Astrocyte (in vitro differentiated cells and primary cell): Measurements from ENCODE around the gene ITK. TPM values are rescaled to one million over a fixed set of nuclear protein-coding genes. Genes with fewer than 3 reads are reported as not detected.

Experiments used
- DNase-seq: peaks from one replicate; pipeline ENCODE4 v3.0.0-alpha.2; 2010; ENCODE audit warnings: low read depth
- FAIRE-seq: peaks from 2 replicates; lab custom pipeline; 2011; peaks lifted over from hg19 to GRCh38; lab: Jason Lieb, UNC
- H2AFZ ChIP-seq: 2 replicates; pipeline ENCODE4 v1.6.0; 2012; ENCODE audit warnings: low read depth, low read length, inconsistent platforms
- H3K27ac ChIP-seq: 2 replicates; pipeline ENCODE4 v1.5.1; 2011; ENCODE audit warnings: low read depth, low read length, inconsistent platforms
- H3K27me3 ChIP-seq: 2 replicates; pipeline ENCODE4 v1.6.0; 2011; ENCODE audit warnings: low read length, inconsistent platforms; ENCODE audit not compliant: insufficient read depth
- H3K36me3 ChIP-seq: 2 replicates; pipeline ENCODE4 v1.5.1; 2011; ENCODE audit warnings: low read length, inconsistent platforms; ENCODE audit not compliant: insufficient read depth
- H3K4me1 ChIP-seq: 2 replicates; pipeline ENCODE4 v1.5.1; 2011; ENCODE audit warnings: low read length, inconsistent platforms; ENCODE audit not compliant: insufficient read depth
- H3K4me2 ChIP-seq: 2 replicates; pipeline ENCODE4 v1.6.0; 2012; ENCODE audit warnings: low read length, inconsistent platforms
- H3K4me3 ChIP-seq: 2 replicates; pipeline ENCODE4 v1.5.1; 2011; ENCODE audit warnings: low read depth, mild to moderate bottlenecking, low read length, inconsistent platforms; ENCODE audit not compliant: insufficient read depth
- H3K79me2 ChIP-seq: 2 replicates; pipeline ENCODE4 v1.6.0; 2012; ENCODE audit warnings: mild to moderate bottlenecking, low read length, inconsistent platforms; ENCODE audit not compliant: insufficient read depth
- H3K9ac ChIP-seq: 2 replicates; pipeline ENCODE4 v1.6.0; 2012; ENCODE audit warnings: mild to moderate bottlenecking, low read length, inconsistent platforms
- H3K9me3 ChIP-seq: 2 replicates; pipeline ENCODE4 v1.5.1; 2012; ENCODE audit warnings: low read depth, mild to moderate bottlenecking, low read length, inconsistent platforms; ENCODE audit not compliant: insufficient read depth
- H4K20me1 ChIP-seq: 2 replicates; pipeline ENCODE4 v1.6.0; 2012; ENCODE audit warnings: low read length, inconsistent platforms; ENCODE audit not compliant: insufficient read depth
- H3K27ac Mint-ChIP-seq: one replicate; pipeline ENCODE4 v1.8.0; 2021; ENCODE audit warnings: mild to moderate bottlenecking, mixed read lengths; ENCODE audit not compliant: unreplicated experiment
- H3K27me3 Mint-ChIP-seq: one replicate; pipeline ENCODE4 v1.8.0; 2021; ENCODE audit warnings: low read depth, mixed read lengths; ENCODE audit not compliant: unreplicated experiment
- H3K36me3 Mint-ChIP-seq: one replicate; pipeline ENCODE4 v1.8.0; 2021; ENCODE audit warnings: low read depth, mixed read lengths; ENCODE audit not compliant: unreplicated experiment
- H3K4me1 Mint-ChIP-seq: one replicate; pipeline ENCODE4 v1.8.0; 2021; ENCODE audit warnings: low read depth, mixed read lengths; ENCODE audit not compliant: unreplicated experiment
- H3K4me3 Mint-ChIP-seq: one replicate; pipeline ENCODE4 v1.8.0; 2021; ENCODE audit warnings: mild to moderate bottlenecking, moderate library complexity, mixed read lengths; ENCODE audit not compliant: unreplicated experiment
- H3K9me3 Mint-ChIP-seq: one replicate; pipeline ENCODE4 v1.8.0; 2021; ENCODE audit warnings: mild to moderate bottlenecking, mixed read lengths; ENCODE audit not compliant: unreplicated experiment
- EZH2 ChIP-seq: IDR thresholded peaks from 2 replicates; pipeline ENCODE4 v1.6.1; 2012; ENCODE audit warnings: mild to moderate bottlenecking, low read length, inconsistent platforms; ENCODE audit not compliant: insufficient read depth
- total RNA-seq: library from RNA; stranded (reverse); gene quantifications from 2 replicates; pipeline ENCODE4 v1.2.1, GENCODE V29; 2021
- TF ChIP-seq, protein P1 (sequence below): IDR thresholded peaks from 2 replicates; pipeline ENCODE4 v1.5.1; 2011; ENCODE audit warnings: low read depth, mild to moderate bottlenecking, inconsistent platforms, low read length, moderate library complexity; ENCODE audit not compliant: insufficient read depth

The ITK gene
- total RNA-seq, 1 donor from 2014 or later: 0.48 TPM

DNA sequence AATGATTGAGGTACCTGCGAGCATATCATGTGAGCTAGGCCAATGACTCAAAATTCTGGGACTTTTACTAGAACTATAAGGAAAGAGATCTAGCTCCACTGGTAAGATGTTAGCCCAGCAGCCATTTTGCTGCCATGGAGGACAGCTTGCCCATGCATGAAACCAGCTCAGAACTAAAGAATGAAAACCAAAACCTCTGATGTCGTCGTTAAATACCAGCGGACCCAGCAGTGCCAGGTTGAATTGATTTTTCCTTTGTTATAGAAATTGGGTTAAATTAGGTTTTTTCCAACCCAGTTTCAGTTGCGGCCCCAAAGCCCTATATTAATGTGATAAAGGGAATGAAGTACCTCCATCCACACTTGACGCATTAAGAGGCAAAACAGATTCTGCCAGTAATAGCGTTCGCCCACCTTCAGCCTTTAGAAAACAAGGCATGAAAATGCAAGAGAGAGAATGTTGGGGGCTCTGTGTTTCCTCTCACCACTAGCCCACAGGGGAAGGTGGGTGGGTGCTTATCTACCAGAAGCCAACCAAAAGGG, 5.5 kb upstream of the ITK start:
- Histone ChIP-seq H3K27me3 (peaks cover 4% of the 10 kb centered on the region), H3K4me1 (no peaks in the 10 kb centered on the region), H3K27ac (no peak overlapping the region), H3K4me2 (no peak overlapping the region), H4K20me1 (no peaks in the 10 kb centered on the region), H3K79me2 (no peaks in the 10 kb centered on the region), H3K4me3 (no peak overlapping the region), H3K36me3 (no peaks in the 10 kb centered on the region), H3K9ac (no peak overlapping the region), H2AFZ (no peak overlapping the region), H3K9me3 (peaks cover 3% of the 10 kb centered on the region)
- no peaks in the 10 kb centered on the region for H3K36me3 Mint-ChIP-seq
- H3K4me1 Mint-ChIP-seq: peaks cover 7% of the 10 kb centered on the region
- FAIRE-seq (no peak), DNase-seq (no peak)
- no peak overlapping the region for H3K4me3 Mint-ChIP-seq
- H3K27ac Mint-ChIP-seq: no peak overlapping the region
- H3K9me3 Mint-ChIP-seq: peaks cover 11% of the 10 kb centered on the region
- TF ChIP-seq EZH2: no peak
- TF ChIP-seq, protein P1, sequence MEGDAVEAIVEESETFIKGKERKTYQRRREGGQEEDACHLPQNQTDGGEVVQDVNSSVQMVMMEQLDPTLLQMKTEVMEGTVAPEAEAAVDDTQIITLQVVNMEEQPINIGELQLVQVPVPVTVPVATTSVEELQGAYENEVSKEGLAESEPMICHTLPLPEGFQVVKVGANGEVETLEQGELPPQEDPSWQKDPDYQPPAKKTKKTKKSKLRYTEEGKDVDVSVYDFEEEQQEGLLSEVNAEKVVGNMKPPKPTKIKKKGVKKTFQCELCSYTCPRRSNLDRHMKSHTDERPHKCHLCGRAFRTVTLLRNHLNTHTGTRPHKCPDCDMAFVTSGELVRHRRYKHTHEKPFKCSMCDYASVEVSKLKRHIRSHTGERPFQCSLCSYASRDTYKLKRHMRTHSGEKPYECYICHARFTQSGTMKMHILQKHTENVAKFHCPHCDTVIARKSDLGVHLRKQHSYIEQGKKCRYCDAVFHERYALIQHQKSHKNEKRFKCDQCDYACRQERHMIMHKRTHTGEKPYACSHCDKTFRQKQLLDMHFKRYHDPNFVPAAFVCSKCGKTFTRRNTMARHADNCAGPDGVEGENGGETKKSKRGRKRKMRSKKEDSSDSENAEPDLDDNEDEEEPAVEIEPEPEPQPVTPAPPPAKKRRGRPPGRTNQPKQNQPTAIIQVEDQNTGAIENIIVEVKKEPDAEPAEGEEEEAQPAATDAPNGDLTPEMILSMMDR: no peak
- peaks cover 10% of the 10 kb centered on the region for H3K27me3 Mint-ChIP-seq

DNA sequence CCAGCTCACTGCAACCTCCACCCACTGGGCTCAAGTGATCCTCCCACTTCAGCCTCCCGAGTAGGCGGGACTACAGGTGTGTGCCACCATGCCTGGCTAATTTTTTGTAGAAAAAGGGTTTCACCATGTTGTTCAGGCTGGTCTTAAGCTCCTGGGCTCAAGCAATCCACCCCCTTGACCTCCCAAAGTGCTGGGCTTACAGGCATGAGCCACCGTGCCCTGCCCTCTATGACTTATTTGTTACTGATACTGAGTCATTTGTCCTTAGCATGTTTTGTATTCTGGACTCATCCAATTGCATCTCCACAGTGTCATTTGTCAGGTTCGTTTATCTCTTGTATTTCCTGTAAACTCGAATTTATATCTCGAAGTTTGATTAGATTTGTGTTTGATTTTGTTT, 2.7 kb upstream of the ITK start:
- H3K27me3 Mint-ChIP-seq: peaks cover 13% of the 10 kb centered on the region
- DNase-seq: no peak
- no peak overlapping the region for H3K4me2 ChIP-seq
- no peaks in the 10 kb centered on the region for H3K79me2 ChIP-seq
- no peak for FAIRE-seq
- peaks cover 5% of the 10 kb centered on the region for H3K9me3 Mint-ChIP-seq
- no peak overlapping the region for H3K4me3 Mint-ChIP-seq
- H3K36me3 ChIP-seq: no peaks in the 10 kb centered on the region
- H4K20me1 ChIP-seq: no peaks in the 10 kb centered on the region
- no peak overlapping the region for H3K27ac Mint-ChIP-seq
- no peak overlapping the region for H3K27ac ChIP-seq
- no peak overlapping the region for H3K4me3 ChIP-seq
- no peak overlapping the region for H3K9ac ChIP-seq
- TF ChIP-seq EZH2: no peak
- TF ChIP-seq, protein P1: no peak
- H3K4me1 Mint-ChIP-seq: peaks cover under 1% of the 10 kb centered on the region
- H2AFZ ChIP-seq: no peak overlapping the region
- peaks cover 12% of the 10 kb centered on the region for H3K27me3 ChIP-seq
- H3K4me1 ChIP-seq: no peaks in the 10 kb centered on the region
- H3K36me3 Mint-ChIP-seq: no peaks in the 10 kb centered on the region
- no peaks in the 10 kb centered on the region for H3K9me3 ChIP-seq

DNA sequence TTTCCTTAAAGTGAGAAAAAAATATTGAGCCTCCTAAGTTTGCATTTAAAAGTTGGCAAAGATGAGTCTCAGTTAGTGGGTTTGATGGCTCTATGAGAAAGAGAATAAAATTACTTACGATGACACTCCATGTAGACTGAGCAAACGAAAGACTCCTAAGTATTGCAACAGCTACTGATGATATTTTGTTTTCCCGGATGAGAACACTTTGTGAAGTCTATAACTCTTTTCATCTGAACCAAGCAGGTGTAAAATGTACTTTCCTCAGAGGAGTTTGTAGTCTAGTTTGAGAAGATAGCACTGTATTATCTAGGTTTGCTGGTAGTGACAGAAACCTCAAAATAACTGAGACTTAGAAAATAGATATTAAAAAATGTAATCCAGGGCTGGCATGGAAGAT, 1.7 kb upstream of the ITK start:
- Mint-ChIP-seq H3K36me3 (no peaks in the 10 kb centered on the region), H3K4me1 (no peaks in the 10 kb centered on the region), H3K27me3 (peaks cover 13% of the 10 kb centered on the region), H3K9me3 (peaks cover 5% of the 10 kb centered on the region), H3K27ac (no peak overlapping the region), H3K4me3 (no peak overlapping the region)
- Histone ChIP-seq H4K20me1 (no peaks in the 10 kb centered on the region), H2AFZ (no peak overlapping the region), H3K4me1 (no peaks in the 10 kb centered on the region), H3K9ac (no peak overlapping the region), H3K4me2 (no peak overlapping the region), H3K79me2 (no peaks in the 10 kb centered on the region), H3K36me3 (no peaks in the 10 kb centered on the region), H3K9me3 (no peaks in the 10 kb centered on the region), H3K27ac (no peak overlapping the region), H3K27me3 (peaks cover 12% of the 10 kb centered on the region), H3K4me3 (no peak overlapping the region)
- DNase-seq (no peak), FAIRE-seq (no peak)
- no peak for TF ChIP-seq EZH2
- TF ChIP-seq, protein P1: no peak
